ENCODE data around the gene CHRM4.

The CHRM4 gene

DNA sequence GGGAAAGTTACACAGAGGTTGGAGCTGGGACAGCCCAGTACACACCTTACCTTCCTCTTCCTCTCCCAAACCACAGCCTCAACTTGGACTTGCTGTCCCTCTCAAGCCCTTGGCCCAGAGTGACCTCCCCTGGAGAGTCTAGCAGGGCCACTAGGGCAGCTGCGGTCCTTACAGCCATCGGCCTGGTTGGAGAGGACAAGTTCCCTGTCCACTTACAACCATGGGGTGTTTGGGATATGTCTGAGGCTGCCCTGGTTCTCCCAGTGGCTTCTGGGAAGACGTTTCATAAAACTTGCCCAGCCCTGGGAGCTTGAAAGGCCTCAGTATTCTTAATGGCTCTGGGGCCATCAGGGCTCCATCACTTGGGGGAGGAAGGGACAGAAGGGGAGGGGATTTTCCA, 57.4 kb downstream of the CHRM4 start:
- in situ Hi-C loops (cut with HindIII; ENCODE audit: low sequenced_read_pairs): loop anchor here (5.0 kb wide), 1 partner anchor 47 kb away; no protein-coding TSS in a partner anchor
